GM19193 (cell line): ENCODE results near the gene SMIM13.

Experiments
- POLR2A ChIP-seq: IDR thresholded peaks from 4 replicates; pipeline ENCODE4 v1.6.1; 2011; ENCODE audit not compliant: insufficient read depth, insufficient read length; ENCODE audit errors: extremely low read depth

The SMIM13 gene

GRCh38 chr6:11162262-11162661 is 68.6 kb downstream of the SMIM13 start:
- no peak for TF ChIP-seq POLR2A

GRCh38 chr6:11163932-11164331 is 70.3 kb downstream of the SMIM13 start:
- no peak for TF ChIP-seq POLR2A

GRCh38 chr6:11164717-11165646 is 71.3 kb downstream of the SMIM13 start:
- TF ChIP-seq POLR2A: no peak

GRCh38 chr6:11166948-11167347 is 73.3 kb downstream of the SMIM13 start:
- TF ChIP-seq POLR2A: no peak

- TF ChIP-seq POLR2A: no peak
These were observed 74.5 kb downstream of the SMIM13 start for GRCh38 chr6:11168091-11168635.

- no peak for TF ChIP-seq POLR2A
These were observed 78.3 kb downstream of the SMIM13 start for GRCh38 chr6:11171952-11172351.

- no peak for TF ChIP-seq POLR2A
These were observed 79.1 kb downstream of the SMIM13 start for GRCh38 chr6:11172501-11173327.

- no peak for TF ChIP-seq POLR2A
These were observed 80.6 kb downstream of the SMIM13 start for GRCh38 chr6:11174242-11174611.

GRCh38 chr6:11177271-11177670 is 83.6 kb downstream of the SMIM13 start:
- no peak for TF ChIP-seq POLR2A

- TF ChIP-seq POLR2A: no peak
These were observed 85.4 kb downstream of the SMIM13 start for GRCh38 chr6:11179088-11179418.

- no peak for TF ChIP-seq POLR2A
These were observed 86.0 kb downstream of the SMIM13 start for GRCh38 chr6:11179419-11180202.

GRCh38 chr6:11181478-11182136 is 88.0 kb downstream of the SMIM13 start:
- TF ChIP-seq POLR2A: no peak

- TF ChIP-seq POLR2A: no peak
These were observed 90.2 kb downstream of the SMIM13 start for GRCh38 chr6:11183761-11184362.
